GM12878 (cell line): ENCODE results near the gene SIRPD. TPM values are rescaled to one million over a fixed set of nuclear protein-coding genes. Genes with fewer than 3 reads are reported as not detected.

Experiments
- BCLAF1 ChIP-seq: fragments of 450-650 bp; IDR thresholded peaks from 2 replicates; pipeline ENCODE4 v1.6.1; 2017; ENCODE audit warnings: antibody characterized with exemption, mild to moderate bottlenecking, moderate library complexity
- CBFB ChIP-seq: IDR thresholded peaks from 2 replicates; pipeline ENCODE4 v1.6.1; 2016; ENCODE audit warnings: antibody characterized with exemption, low read depth
- E4F1 ChIP-seq: fragments of 450-650 bp; IDR thresholded peaks from 2 replicates; pipeline ENCODE4 v1.6.1; 2018; ENCODE audit warnings: borderline replicate concordance, mild to moderate bottlenecking; ENCODE audit not compliant: partially characterized antibody
- ESRRA ChIP-seq: IDR thresholded peaks from 2 replicates; pipeline ENCODE4 v1.6.1; 2012; ENCODE audit warnings: mild to moderate bottlenecking, low read length, improper control_type of control experiment
- KLF5 ChIP-seq: fragments of 450-650 bp; IDR thresholded peaks from 2 replicates; pipeline ENCODE4 v1.6.1; 2014; ENCODE audit warnings: mild to moderate bottlenecking; ENCODE audit not compliant: partially characterized antibody
- MAX ChIP-seq: IDR thresholded peaks from 2 replicates; pipeline ENCODE4 v1.6.1; 2012; ENCODE audit warnings: low read depth, low read length, improper control_type of control experiment
- MLLT1 ChIP-seq: fragments of 450-650 bp; IDR thresholded peaks from 2 replicates; pipeline ENCODE4 v1.6.1; 2016; ENCODE audit warnings: mild to moderate bottlenecking
- RELA ChIP-seq: fragments of 450-650 bp; IDR thresholded peaks from 2 replicates; pipeline ENCODE4 v1.8.0; 2014; ENCODE audit warnings: borderline replicate concordance; ENCODE audit not compliant: partially characterized antibody
- RELB ChIP-seq: fragments of 450-650 bp; IDR thresholded peaks from 2 replicates; pipeline ENCODE4 v1.6.1; 2017; ENCODE audit warnings: low read depth, mild to moderate bottlenecking, moderate library complexity
- SKIL ChIP-seq: fragments of 450-650 bp; IDR thresholded peaks from 2 replicates; pipeline ENCODE4 v1.6.1; 2017; ENCODE audit warnings: mild to moderate bottlenecking, low read depth, inconsistent platforms; ENCODE audit not compliant: poor library complexity, severe bottlenecking
- SP1 ChIP-seq: IDR thresholded peaks from one replicate; pipeline ENCODE4 v1.6.1; 2011; ENCODE audit warnings: low read depth, low read length
- SREBF2 ChIP-seq: IDR thresholded peaks from 2 replicates; pipeline ENCODE4 v1.6.1; 2012; ENCODE audit warnings: mild to moderate bottlenecking, low read length
- SUPT20H ChIP-seq: IDR thresholded peaks from 2 replicates; pipeline ENCODE4 v1.6.1; 2011; ENCODE audit warnings: low read depth, mild to moderate bottlenecking, low read length, moderate library complexity, borderline replicate concordance; ENCODE audit not compliant: control insufficient read depth
- ZBTB4 ChIP-seq: fragments of 450-650 bp; formaldehyde crosslinking; IDR thresholded peaks from 2 replicates; pipeline ENCODE4 v1.4.0; 2022; ENCODE audit warnings: mild to moderate bottlenecking, moderate library complexity
- polyA plus RNA-seq, 11 experiments: library from polyadenylated mRNA; depleted of rRNA in 4 of 11; unstranded in 6 of 11; stranded (reverse) in 5 of 11; fragments of >200 nt; fragmentation: Nextera tagmentation in 4 of 11; fragmentation: Illumina TruSeq in 1 of 11; extraction: Ambion mirVana in 4 of 11; extraction: Trizol in 1 of 11; gene quantifications; 1 replicate in 1 of 11; 2 replicates in 10 of 11; pipeline versions ENCODE4 v1.2.1 to v1.2.3, GENCODE V29; 2011 to 2016; ENCODE audit warnings: inconsistent platforms in 2 of 11, missing spikeins in 2 of 11, low read depth in 1 of 11
- total RNA-seq, 4 experiments: library from RNA; depleted of rRNA in 3 of 4; stranded (reverse); fragments of >200 nt in 3 of 4; fragmentation: Illumina TruSeq in 1 of 4; extraction: Trizol in 1 of 4; gene quantifications; 2 replicates each; pipeline versions ENCODE4 v1.2.1 to v1.2.3, GENCODE V29; 2013 to 2021

The SIRPD gene
- total and polyA plus RNA-seq, 10 of the 15 experiments (the other 5 are each of a cell fraction or from before 2014, with no cell fraction given): 0.10 to 1.6 (median 0.88) TPM

GRCh38 chr20:1503564-1504227 lies 53.8 kb downstream of the SIRPD start (continued):
- TF ChIP-seq SKIL (peak; percentile 71), ESRRA (no peak), SUPT20H (no peak), ZBTB4 (no peak), E4F1 (no peak), KLF5 (no peak), MLLT1 (peak; percentile 56; the same call in 1 of the 2 replicates), RELB (0 out of 2 replicates have a peak, but pooled peaks have one; percentile 24), SREBF2 (no peak), BCLAF1 (no peak), MAX (no peak), RELA (peak; percentile 83), CBFB (peak; percentile 82), SP1 (no peak)
